ENCODE data around the gene CHCHD2. TPM values are rescaled to one million over a fixed set of nuclear protein-coding genes. Genes with fewer than 3 reads are reported as not detected.

Gene CHCHD2
- total and polyA plus RNA-seq, 2 of the 8 experiments (the other 6 are each of a cell fraction or from before 2014, with no cell fraction given), result 112 to 300 TPM

DNA sequence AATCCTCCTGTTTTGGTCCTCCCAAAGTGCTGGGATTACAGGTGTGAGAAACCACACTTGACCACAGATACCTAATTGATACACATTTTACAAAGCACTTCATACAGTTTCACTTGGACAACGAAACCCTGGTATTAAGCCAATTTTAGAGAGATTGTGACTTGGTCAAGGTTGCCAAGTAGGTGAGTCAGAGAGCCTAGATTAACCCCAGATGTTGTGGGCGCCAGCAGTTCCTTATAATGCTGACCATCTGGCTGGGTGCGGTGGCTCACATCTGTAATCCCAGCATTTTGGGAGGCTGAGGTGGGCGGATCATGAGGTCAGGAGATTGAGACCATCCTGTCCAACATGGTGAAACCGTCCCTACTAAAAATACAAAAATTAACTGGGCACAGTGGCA is 8.6 kb downstream of the CHCHD2 start:
- Histone ChIP-seq H3K9ac (replicated peaks in 1 of 4; ENCODE audit: extremely low read depth in 1 of 4, low read depth in 3 of 4, low read length in 3 of 4) (no peak overlapping the region), H3K36me3 (ENCODE audit: control insufficient read depth in 2 of 4, insufficient read depth in 4 of 4, low read length in 3 of 4) (peaks cover 0 to 22% (median 8%) of the 10 kb centered on the region in 4 experiments; a peak in 5 of 8 replicates), H3K56ac (replicated peaks; ENCODE audit: insufficient read length, low read depth, low read length) (no peak overlapping the region), H3K27me3 (replicated peaks in 1 of 4; ENCODE audit: control insufficient read depth in 3 of 4, extremely low read depth in 1 of 4, insufficient read depth in 3 of 4, low read length in 3 of 4) (no peaks in the 10 kb centered on the region), H2AK5ac (ENCODE audit: low read depth, low read length) (no peak overlapping the region), H2BK12ac (ENCODE audit: low read depth, low read length) (no peak overlapping the region), H3K23ac (ENCODE audit: insufficient read length) (no peak overlapping the region), H4K8ac (ENCODE audit: extremely low read depth, insufficient read depth, low read length) (no peak overlapping the region), H4K91ac (replicated peaks; ENCODE audit: insufficient read length, low read length) (no peak overlapping the region), H2BK15ac (ENCODE audit: low read length) (no peak overlapping the region), H2BK5ac (ENCODE audit: low read depth, low read length) (no peak overlapping the region), H4K20me1 (replicated peaks in 1 of 2; ENCODE audit: control insufficient read depth in 1 of 2, insufficient read depth in 2 of 2, low read length in 2 of 2) (no peaks in the 10 kb centered on the region), H2BK20ac (ENCODE audit: low read length) (no peak overlapping the region), H3K79me2 (ENCODE audit: control insufficient read depth in 1 of 2, insufficient read depth in 2 of 2, low read length in 2 of 2) (no peaks in the 10 kb centered on the region), H3K18ac (ENCODE audit: extremely low read depth, low read length) (no peak overlapping the region), H3K9me3 (ENCODE audit: insufficient read depth in 2 of 2, low read depth in 1 of 2, low read length in 1 of 2) (peaks cover 0 to 7% of the 10 kb centered on the region in 2 experiments; a peak in 2 of 4 replicates), H3K79me1 (ENCODE audit: low read depth, low read length) (no peaks in the 10 kb centered on the region), H3K14ac (ENCODE audit: insufficient read length) (no peak overlapping the region), H3K4me3 (ENCODE audit: extremely low read depth in 1 of 4, insufficient read depth in 2 of 4, low read depth in 3 of 4, low read length in 4 of 4) (no peak overlapping the region), H3K4ac (replicated peaks; ENCODE audit: insufficient read length, low read depth, low read length) (no peak overlapping the region), H3K4me2 (ENCODE audit: insufficient read depth in 1 of 2, low read depth in 2 of 2, low read length in 2 of 2) (no peak overlapping the region), H2BK120ac (replicated peaks; ENCODE audit: low read depth, low read length) (no peak overlapping the region), H4K5ac (ENCODE audit: insufficient read length, low read depth, low read length) (no peak overlapping the region), H3K27ac (ENCODE audit: low read depth, low read length) (no peak overlapping the region), H3K23me2 (ENCODE audit: low read depth, low read length) (no peaks in the 10 kb centered on the region), H2AFZ (ENCODE audit: low read length) (no peak overlapping the region), H3K4me1 (replicated peaks in 1 of 4; ENCODE audit: control insufficient read depth in 3 of 4, insufficient read depth in 4 of 4, low read length in 3 of 4) (no peaks in the 10 kb centered on the region)
- DNase-seq (ENCODE audit: low read depth in 1 of 2, low spot score in 2 of 2) (no peak), FAIRE-seq (no peak)
- CTCF ChIA-PET (ENCODE audit: partially characterized antibody), result interaction anchor here (0.6 kb wide), 1 partner anchor 23 kb away, joined by 3 read pairs; no protein-coding TSS in a partner anchor
- POLR2A ChIA-PET (ENCODE audit: partially characterized antibody), result no interaction called here
- 91% methylated on average over 5 of the region's 5 CpGs; no CpG with 5 or more reads in 1 of the 2 experiments for WGBS, 2 experiments (ENCODE audit: extremely low coverage in 1 of 2, insufficient coverage in 1 of 2, insufficient read length in 1 of 2, insufficient replicate concordance in 2 of 2, low coverage in 1 of 2, low lambda C conversion rate in 2 of 2, missing lambda C conversion rate in 1 of 2)
- TF ChIP-seq RBBP5 (IDR thresholded peaks at IDR 0.05; ENCODE audit: borderline replicate concordance, low read depth, low read length) (no peak), TAF1 (IDR thresholded peaks at IDR 0.05; ENCODE audit: low read depth, low read length) (no peak), GABPA (IDR thresholded peaks at IDR 0.05; ENCODE audit: borderline replicate concordance, insufficient read depth, low read length) (no peak)
- TF ChIP-seq, protein P1, sequence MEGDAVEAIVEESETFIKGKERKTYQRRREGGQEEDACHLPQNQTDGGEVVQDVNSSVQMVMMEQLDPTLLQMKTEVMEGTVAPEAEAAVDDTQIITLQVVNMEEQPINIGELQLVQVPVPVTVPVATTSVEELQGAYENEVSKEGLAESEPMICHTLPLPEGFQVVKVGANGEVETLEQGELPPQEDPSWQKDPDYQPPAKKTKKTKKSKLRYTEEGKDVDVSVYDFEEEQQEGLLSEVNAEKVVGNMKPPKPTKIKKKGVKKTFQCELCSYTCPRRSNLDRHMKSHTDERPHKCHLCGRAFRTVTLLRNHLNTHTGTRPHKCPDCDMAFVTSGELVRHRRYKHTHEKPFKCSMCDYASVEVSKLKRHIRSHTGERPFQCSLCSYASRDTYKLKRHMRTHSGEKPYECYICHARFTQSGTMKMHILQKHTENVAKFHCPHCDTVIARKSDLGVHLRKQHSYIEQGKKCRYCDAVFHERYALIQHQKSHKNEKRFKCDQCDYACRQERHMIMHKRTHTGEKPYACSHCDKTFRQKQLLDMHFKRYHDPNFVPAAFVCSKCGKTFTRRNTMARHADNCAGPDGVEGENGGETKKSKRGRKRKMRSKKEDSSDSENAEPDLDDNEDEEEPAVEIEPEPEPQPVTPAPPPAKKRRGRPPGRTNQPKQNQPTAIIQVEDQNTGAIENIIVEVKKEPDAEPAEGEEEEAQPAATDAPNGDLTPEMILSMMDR (IDR thresholded peaks at IDR 0.05; ENCODE audit: control extremely low read depth in 1 of 3, insufficient read depth in 1 of 3, low read depth in 1 of 3, low read length in 3 of 3), result no peak

All from H1 (cell line).